Tibial artery (tissue), 4 donors: ENCODE results near the gene SLC6A4.

Experiments
- DNase-seq, 2 donors: peaks; one replicate each; pipeline ENCODE4 v3.0.0-alpha.2; 2019
- H3K27ac ChIP-seq, 2 donors: fragments of 200-600 bp; sonication (generic) in 1 of 2; 1 replicate in 1 of 2; 2 replicates in 1 of 2; pipeline ENCODE4 v1.5.1; 2018 to 2019; ENCODE audit warnings: mild to moderate bottlenecking in 1 of 2
- H3K27me3 ChIP-seq, 2 donors: fragments of 200-600 bp; sonication (generic) in 1 of 2; one replicate each; pipeline versions ENCODE4 v1.5.1 to v1.6.0; 2016 to 2019
- H3K36me3 ChIP-seq, 3 donors: fragments of 200-600 bp; sonication (generic) in 2 of 3; one replicate each; pipeline ENCODE4 v1.5.1; 2016 to 2019; ENCODE audit warnings: mild to moderate bottlenecking in 2 of 3
- H3K4me1 ChIP-seq, 4 donors: fragments of 200-600 bp; sonication (generic) in 2 of 4; 1 replicate in 3 of 4; 2 replicates in 1 of 4; pipeline ENCODE4 v1.5.1; 2016 to 2019
- H3K4me3 ChIP-seq, 2 donors: fragments of 200-600 bp; sonication (generic) in 1 of 2; 1 replicate in 1 of 2; 2 replicates in 1 of 2; pipeline ENCODE4 v1.5.1; 2018 to 2019; ENCODE audit warnings: mild to moderate bottlenecking in 2 of 2
- H3K9me3 ChIP-seq, 3 donors: fragments of 200-600 bp; sonication (generic) in 1 of 3; one replicate each; pipeline ENCODE4 v1.5.1; 2016 to 2019
- intact Hi-C: fragments of 100-400 bp; cut with DNase I; formaldehyde crosslinking; loops from one replicate; pipeline ENCODE4 v1.15.0; 2023; ENCODE audit warnings: low total_unique reads
- TF ChIP-seq, protein P1 (sequence below), 2 experiments: fragments of 200-600 bp in 1 of 2; fragments of 450-650 bp in 1 of 2; IDR thresholded peaks; one replicate each; pipeline ENCODE4 v1.5.1; 2017 to 2019; ENCODE audit warnings: antibody characterized with exemption in 2 of 2, mild to moderate bottlenecking in 1 of 2, moderate library complexity in 1 of 2

SLC6A4 gene

DNA sequence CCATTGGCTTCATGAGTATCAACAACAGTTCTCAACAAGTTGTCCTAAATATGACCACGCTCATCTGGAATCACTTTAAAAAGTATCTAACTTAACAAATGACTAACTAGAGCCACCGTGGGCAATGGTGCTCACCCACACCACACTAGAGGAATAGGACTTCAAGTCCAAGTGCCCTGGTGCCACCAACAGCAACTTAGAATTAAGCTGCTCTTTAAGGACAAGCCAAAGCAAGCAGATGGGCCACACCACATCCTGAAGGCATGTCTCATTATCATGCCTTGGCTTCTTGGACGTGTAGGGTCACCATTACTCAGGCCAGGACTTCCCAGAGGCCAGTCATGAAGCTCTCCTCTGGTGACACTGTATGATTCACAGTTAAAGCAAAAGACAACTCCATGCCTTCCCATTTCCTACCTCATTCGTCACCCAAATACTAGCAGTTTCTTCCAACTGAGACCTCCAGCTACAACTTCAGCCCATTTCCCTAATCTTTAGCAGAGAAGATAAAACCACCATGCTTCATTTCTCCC, 9.4 kb upstream of the SLC6A4 start:
- intact Hi-C loops, result no loop called here
- Histone ChIP-seq H3K27me3 (peaks cover 0 to 13% of the 10 kb centered on the region in 2 donors), H3K36me3 (peaks cover 24 to 32% (median 29%) of the 10 kb centered on the region in 3 donors), H3K4me1 (no peaks in the 10 kb centered on the region), H3K27ac (no peak overlapping the region), H3K9me3 (no peaks in the 10 kb centered on the region), H3K4me3 (no peak overlapping the region)
- TF ChIP-seq, protein P1, sequence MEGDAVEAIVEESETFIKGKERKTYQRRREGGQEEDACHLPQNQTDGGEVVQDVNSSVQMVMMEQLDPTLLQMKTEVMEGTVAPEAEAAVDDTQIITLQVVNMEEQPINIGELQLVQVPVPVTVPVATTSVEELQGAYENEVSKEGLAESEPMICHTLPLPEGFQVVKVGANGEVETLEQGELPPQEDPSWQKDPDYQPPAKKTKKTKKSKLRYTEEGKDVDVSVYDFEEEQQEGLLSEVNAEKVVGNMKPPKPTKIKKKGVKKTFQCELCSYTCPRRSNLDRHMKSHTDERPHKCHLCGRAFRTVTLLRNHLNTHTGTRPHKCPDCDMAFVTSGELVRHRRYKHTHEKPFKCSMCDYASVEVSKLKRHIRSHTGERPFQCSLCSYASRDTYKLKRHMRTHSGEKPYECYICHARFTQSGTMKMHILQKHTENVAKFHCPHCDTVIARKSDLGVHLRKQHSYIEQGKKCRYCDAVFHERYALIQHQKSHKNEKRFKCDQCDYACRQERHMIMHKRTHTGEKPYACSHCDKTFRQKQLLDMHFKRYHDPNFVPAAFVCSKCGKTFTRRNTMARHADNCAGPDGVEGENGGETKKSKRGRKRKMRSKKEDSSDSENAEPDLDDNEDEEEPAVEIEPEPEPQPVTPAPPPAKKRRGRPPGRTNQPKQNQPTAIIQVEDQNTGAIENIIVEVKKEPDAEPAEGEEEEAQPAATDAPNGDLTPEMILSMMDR (IDR thresholded peaks at IDR 0.05), result no peak
- no peak for DNase-seq

DNA sequence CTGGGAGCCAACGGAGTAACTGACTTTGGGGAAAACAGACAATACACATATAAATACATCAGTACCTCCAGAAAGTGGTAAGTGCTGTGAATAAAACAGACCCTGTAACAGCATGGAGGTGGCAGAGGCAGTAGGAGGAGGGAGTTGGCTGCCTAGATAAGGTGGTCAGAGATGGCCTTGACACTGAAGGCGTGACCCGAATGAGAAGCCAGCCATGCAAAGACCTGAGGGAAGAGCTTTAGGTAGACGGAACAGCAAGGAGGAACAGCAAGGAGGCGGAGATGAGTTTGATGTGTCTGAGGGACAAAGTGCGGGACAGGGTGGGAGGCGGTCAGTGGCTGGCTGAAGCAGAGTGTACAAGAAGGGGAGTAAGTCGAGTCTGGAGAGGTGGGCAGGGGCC, 8.1 kb upstream of the SLC6A4 start:
- Histone ChIP-seq H3K27me3 (peaks cover 0 to 26% of the 10 kb centered on the region in 2 donors), H3K27ac (no peak overlapping the region), H3K36me3 (peaks cover 11 to 18% (median 15%) of the 10 kb centered on the region in 3 donors), H3K4me1 (no peaks in the 10 kb centered on the region), H3K4me3 (no peak overlapping the region), H3K9me3 (no peaks in the 10 kb centered on the region)
- intact Hi-C loops, result no loop called here
- TF ChIP-seq, protein P1 (IDR thresholded peaks at IDR 0.05), result no peak
- DNase-seq, result no peak

DNA sequence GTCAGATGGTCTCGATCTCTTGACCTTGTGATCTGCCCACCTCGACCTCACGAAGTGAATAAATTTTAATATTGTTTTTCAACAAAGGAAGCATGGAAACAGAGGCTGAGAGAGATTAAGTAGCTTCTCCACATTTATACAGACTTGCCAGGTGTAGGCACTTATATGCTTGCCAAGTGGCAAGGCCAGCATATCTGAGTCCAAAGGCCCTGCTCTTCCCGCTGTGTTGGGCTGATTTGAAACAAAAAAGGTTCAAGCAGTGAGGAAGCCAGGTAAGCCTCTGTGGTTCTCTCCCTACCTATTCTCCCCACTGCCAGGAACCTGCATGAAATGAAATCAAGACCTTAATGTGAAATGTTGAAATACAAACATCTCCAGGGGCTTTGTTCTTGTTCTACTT, 7.5 kb upstream of the SLC6A4 start:
- intact Hi-C loops, result no loop called here
- DNase-seq, result no peak
- H3K4me3 ChIP-seq, result no peak overlapping the region

DNA sequence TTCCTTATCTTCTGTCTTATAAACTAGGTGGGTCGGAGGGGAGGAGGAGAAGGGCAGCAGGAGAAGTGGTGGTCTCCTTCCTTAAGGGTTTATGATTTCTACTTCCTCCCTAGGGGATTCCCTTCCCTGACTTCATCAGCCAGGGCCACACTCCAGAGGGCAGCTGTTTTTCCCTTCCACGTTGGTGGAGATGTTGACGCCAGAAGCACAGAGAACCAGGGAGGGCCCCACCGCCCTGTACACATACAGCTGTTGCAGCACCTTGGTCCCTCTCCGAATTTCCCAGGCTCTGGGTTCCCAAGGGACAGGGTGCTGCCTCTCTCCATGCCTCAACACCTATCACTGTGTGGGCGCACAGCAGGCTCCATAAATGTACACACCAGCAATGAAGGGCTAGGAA, 5.6 kb upstream of the SLC6A4 start:
- no peak for DNase-seq
- TF ChIP-seq, protein P1 (IDR thresholded peaks at IDR 0.05), result no peak
- intact Hi-C loops, result no loop called here
- no peaks in the 10 kb centered on the region for H3K36me3 ChIP-seq
- no peaks in the 10 kb centered on the region for H3K9me3 ChIP-seq
- peaks cover 0 to 46% of the 10 kb centered on the region in 2 donors for H3K27me3 ChIP-seq
- H3K27ac ChIP-seq, result no peak overlapping the region
- H3K4me1 ChIP-seq, result peaks cover 0 to 21% (median 16%) of the 10 kb centered on the region in 4 donors
- H3K4me3 ChIP-seq, result no peak overlapping the region

More for the DNA sequence above, 7.5 kb upstream of the SLC6A4 start:
- TF ChIP-seq, protein P1 (IDR thresholded peaks at IDR 0.05), result no peak
- no peaks in the 10 kb centered on the region for H3K9me3 ChIP-seq
- H3K27ac ChIP-seq, result no peak overlapping the region
- peaks cover 5 to 13% (median 10%) of the 10 kb centered on the region in 3 donors for H3K36me3 ChIP-seq
- H3K4me1 ChIP-seq, result peaks cover 0 to 2% (median under 1%) of the 10 kb centered on the region in 4 donors
- H3K27me3 ChIP-seq, result peaks cover 0 to 32% of the 10 kb centered on the region in 2 donors

DNA sequence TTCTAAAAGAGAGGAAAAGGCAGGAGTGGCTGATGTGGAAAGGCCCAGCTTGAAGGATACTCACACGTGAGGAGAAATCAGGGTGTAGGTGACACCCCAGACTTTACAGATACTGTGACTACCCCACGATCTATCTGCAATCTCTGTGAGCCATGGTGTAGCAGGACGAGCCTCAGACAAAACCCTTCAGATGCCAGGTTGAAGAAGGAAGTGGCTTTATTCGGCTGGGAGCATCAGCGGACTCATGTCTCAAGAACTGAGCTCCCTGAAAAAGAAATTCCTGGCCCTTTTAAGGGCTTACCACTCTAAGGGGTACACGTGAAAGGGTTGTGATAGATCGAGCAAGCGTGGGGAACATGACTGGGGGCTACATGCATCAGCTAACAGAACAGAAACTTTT, 4.7 kb upstream of the SLC6A4 start:
- no peaks in the 10 kb centered on the region for H3K36me3 ChIP-seq
- no peak overlapping the region for H3K27ac ChIP-seq
- TF ChIP-seq, protein P1 (IDR thresholded peaks at IDR 0.05), result no peak
- H3K4me1 ChIP-seq, result peaks cover 0 to 30% (median 24%) of the 10 kb centered on the region in 4 donors
- H3K9me3 ChIP-seq, result no peaks in the 10 kb centered on the region
- peaks cover 0 to 54% of the 10 kb centered on the region in 2 donors for H3K27me3 ChIP-seq
- no peak for DNase-seq
- no peak overlapping the region for H3K4me3 ChIP-seq
- intact Hi-C loops, result no loop called here

DNA sequence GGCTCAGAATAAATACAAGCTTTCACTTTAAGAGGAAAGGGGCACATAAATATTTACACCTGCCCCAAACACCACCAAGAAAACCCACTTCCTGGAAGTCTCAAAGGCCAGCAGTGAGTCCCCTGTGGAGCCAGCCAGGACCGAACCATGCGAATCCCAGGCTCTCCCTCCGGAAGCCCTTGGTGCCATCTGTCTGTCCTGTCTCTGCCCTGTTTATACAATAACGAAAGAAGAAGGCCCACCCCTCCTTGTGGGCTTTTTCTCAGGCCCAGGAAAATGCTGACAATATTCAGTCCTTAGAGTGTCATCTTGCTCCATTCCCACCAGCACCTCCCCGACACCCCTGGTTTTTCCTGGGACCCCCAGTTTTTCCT, 3.6 kb upstream of the SLC6A4 start:
- H3K27me3 ChIP-seq, result peaks cover 0 to 58% of the 10 kb centered on the region in 2 donors

More for the DNA sequence above, 3.6 kb upstream of the SLC6A4 start:
- intact Hi-C loops, result no loop called here
- no peaks in the 10 kb centered on the region for H3K9me3 ChIP-seq
- no peaks in the 10 kb centered on the region for H3K36me3 ChIP-seq
- TF ChIP-seq, protein P1 (IDR thresholded peaks at IDR 0.05), result no peak
- no peak for DNase-seq
- H3K4me1 ChIP-seq, result peaks cover 0 to 34% (median 28%) of the 10 kb centered on the region in 4 donors
- no peak overlapping the region for H3K4me3 ChIP-seq
- no peak overlapping the region for H3K27ac ChIP-seq
